Vagina (tissue), 2 donors: Measurements from ENCODE around the gene CACNA1S.

ENCODE experiments used
- POLR2A ChIP-seq, 2 donors: fragments of 450-650 bp; IDR thresholded peaks; one replicate each; pipeline ENCODE4 v1.6.1; 2017; ENCODE audit warnings: antibody characterized with exemption in 2 of 2, mild to moderate bottlenecking in 2 of 2, moderate library complexity in 2 of 2
- POLR2AphosphoS5 ChIP-seq, 2 donors: sonication (generic); formaldehyde crosslinking; IDR thresholded peaks; one replicate each; pipeline ENCODE4 v1.9.0; 2017; ENCODE audit warnings: antibody characterized with exemption in 2 of 2, mild to moderate bottlenecking in 2 of 2, low read depth in 1 of 2; ENCODE audit not compliant: insufficient read depth in 1 of 2
- TF ChIP-seq, protein P1 (sequence below), 3 experiments: fragments of 450-650 bp in 2 of 3; fragments of 200-600 bp in 1 of 3; sonication (generic) in 1 of 3; IDR thresholded peaks; one replicate each; pipeline ENCODE4 v1.5.1; 2017 to 2019; ENCODE audit warnings: antibody characterized with exemption in 3 of 3, mild to moderate bottlenecking in 2 of 3, moderate library complexity in 2 of 3

DNA sequence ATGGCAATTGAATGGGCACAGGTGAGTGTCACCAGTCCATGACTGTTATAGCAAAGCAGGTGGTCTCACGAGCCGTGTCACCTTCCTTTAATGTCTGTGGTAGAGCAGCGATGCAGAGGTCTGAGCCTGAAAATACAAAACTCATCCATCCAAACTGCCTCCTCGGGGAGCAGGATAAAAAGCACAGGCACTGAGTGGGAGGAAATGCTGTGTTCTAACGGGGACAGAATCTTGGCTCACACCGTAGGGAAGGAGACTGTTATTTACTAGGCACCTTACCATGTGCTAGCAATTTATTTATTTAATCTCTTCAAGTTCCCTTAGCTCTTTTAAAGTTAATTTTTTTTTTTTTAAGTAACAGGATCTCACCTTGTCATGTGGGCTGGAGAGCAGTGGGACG lies 13.6 kb upstream of the CACNA1S start:
- TF ChIP-seq, protein P1, sequence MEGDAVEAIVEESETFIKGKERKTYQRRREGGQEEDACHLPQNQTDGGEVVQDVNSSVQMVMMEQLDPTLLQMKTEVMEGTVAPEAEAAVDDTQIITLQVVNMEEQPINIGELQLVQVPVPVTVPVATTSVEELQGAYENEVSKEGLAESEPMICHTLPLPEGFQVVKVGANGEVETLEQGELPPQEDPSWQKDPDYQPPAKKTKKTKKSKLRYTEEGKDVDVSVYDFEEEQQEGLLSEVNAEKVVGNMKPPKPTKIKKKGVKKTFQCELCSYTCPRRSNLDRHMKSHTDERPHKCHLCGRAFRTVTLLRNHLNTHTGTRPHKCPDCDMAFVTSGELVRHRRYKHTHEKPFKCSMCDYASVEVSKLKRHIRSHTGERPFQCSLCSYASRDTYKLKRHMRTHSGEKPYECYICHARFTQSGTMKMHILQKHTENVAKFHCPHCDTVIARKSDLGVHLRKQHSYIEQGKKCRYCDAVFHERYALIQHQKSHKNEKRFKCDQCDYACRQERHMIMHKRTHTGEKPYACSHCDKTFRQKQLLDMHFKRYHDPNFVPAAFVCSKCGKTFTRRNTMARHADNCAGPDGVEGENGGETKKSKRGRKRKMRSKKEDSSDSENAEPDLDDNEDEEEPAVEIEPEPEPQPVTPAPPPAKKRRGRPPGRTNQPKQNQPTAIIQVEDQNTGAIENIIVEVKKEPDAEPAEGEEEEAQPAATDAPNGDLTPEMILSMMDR (IDR thresholded peaks at IDR 0.05) = no peak
- no peak for TF ChIP-seq POLR2A (IDR thresholded peaks at IDR 0.05)
- TF ChIP-seq POLR2AphosphoS5 (IDR thresholded peaks at IDR 0.05; ENCODE audit: insufficient read depth in 1 of 2, low read depth in 1 of 2) = peak in 1 of 2 donors; percentile 21
